KOPT-K1 (cell line): ENCODE measurements around the gene SERPINB6.
"Not testable (repeated sequence)": the region's sequence is repeated elsewhere in the genome, so short reads cannot be mapped to it uniquely, and the experiment has no call there.

Experiments used
- H3K27ac ChIP-seq: fragments of 200-600 bp; sonication (generic); 2 replicates; pipeline ENCODE4 v1.5.1; 2016; ENCODE audit warnings: antibody characterized with exemption, mild to moderate bottlenecking, low read depth, low read length; ENCODE audit not compliant: poor library complexity, severe bottlenecking
- H3K36me3 ChIP-seq: fragments of 200-600 bp; sonication (generic); 2 replicates; pipeline ENCODE4 v1.5.1; 2017; ENCODE audit warnings: antibody characterized with exemption, mild to moderate bottlenecking, low read length, moderate library complexity; ENCODE audit not compliant: insufficient read depth
- H3K9me3 ChIP-seq: fragments of 200-600 bp; sonication (generic); 2 replicates; pipeline ENCODE4 v1.5.1; 2017; ENCODE audit warnings: antibody characterized with exemption, low read length, mild to moderate bottlenecking; ENCODE audit not compliant: insufficient read depth, poor library complexity, severe bottlenecking

Gene SERPINB6

GRCh38 chr6:2973676-2974075 lies 2.3 kb upstream of the SERPINB6 start:
- H3K36me3 ChIP-seq, result no peaks in the 10 kb centered on the region
- H3K27ac ChIP-seq, result no peak overlapping the region
- peaks cover 14% of the 10 kb centered on the region for H3K9me3 ChIP-seq

- peaks cover 14% of the 10 kb centered on the region for H3K9me3 ChIP-seq
- H3K36me3 ChIP-seq, H3K27ac ChIP-seq: not testable (repeated sequence)
Measured at GRCh38 chr6:2973180-2973579, 1.8 kb upstream of the SERPINB6 start.

- H3K36me3 ChIP-seq, H3K27ac ChIP-seq: not testable (repeated sequence)
- peaks cover 14% of the 10 kb centered on the region for H3K9me3 ChIP-seq
Measured at GRCh38 chr6:2972685-2973084, 1.3 kb upstream of the SERPINB6 start.

GRCh38 chr6:2972219-2972487 lies 786 bp upstream of the SERPINB6 start:
- peaks cover 14% of the 10 kb centered on the region for H3K9me3 ChIP-seq
- not testable (repeated sequence) for H3K27ac ChIP-seq, H3K36me3 ChIP-seq

GRCh38 chr6:2970753-2971419 lies 481 bp downstream of the SERPINB6 start:
- Histone ChIP-seq H3K36me3 (no peaks in the 10 kb centered on the region), H3K9me3 (peaks cover 14% of the 10 kb centered on the region), H3K27ac (no peak overlapping the region)

- Histone ChIP-seq H3K27ac (no peak overlapping the region), H3K9me3 (peaks cover 14% of the 10 kb centered on the region), H3K36me3 (no peaks in the 10 kb centered on the region)
Measured at GRCh38 chr6:2970034-2970685, 1.2 kb downstream of the SERPINB6 start.

GRCh38 chr6:2969549-2969948 lies 1.8 kb downstream of the SERPINB6 start:
- Histone ChIP-seq H3K36me3 (no peaks in the 10 kb centered on the region), H3K27ac (no peak overlapping the region), H3K9me3 (peaks cover 14% of the 10 kb centered on the region)

- no peak overlapping the region for H3K27ac ChIP-seq
- peaks cover 14% of the 10 kb centered on the region for H3K9me3 ChIP-seq
- H3K36me3 ChIP-seq, result no peaks in the 10 kb centered on the region
Measured at GRCh38 chr6:2968600-2969135, 2.7 kb downstream of the SERPINB6 start.

GRCh38 chr6:2967936-2968335 lies 3.4 kb downstream of the SERPINB6 start:
- H3K27ac ChIP-seq, result no peak overlapping the region
- no peaks in the 10 kb centered on the region for H3K36me3 ChIP-seq
- H3K9me3 ChIP-seq, result peaks cover 14% of the 10 kb centered on the region

GRCh38 chr6:2966347-2966746 lies 5.0 kb downstream of the SERPINB6 start:
- Histone ChIP-seq H3K27ac (no peak overlapping the region), H3K9me3 (no peaks in the 10 kb centered on the region), H3K36me3 (no peaks in the 10 kb centered on the region)

- H3K27ac ChIP-seq, result no peak overlapping the region
- no peaks in the 10 kb centered on the region for H3K9me3 ChIP-seq
- H3K36me3 ChIP-seq, result no peaks in the 10 kb centered on the region
Measured at GRCh38 chr6:2964793-2965505, 6.4 kb downstream of the SERPINB6 start.

- no peak overlapping the region for H3K27ac ChIP-seq
- H3K36me3 ChIP-seq, result no peaks in the 10 kb centered on the region
- no peaks in the 10 kb centered on the region for H3K9me3 ChIP-seq
Measured at GRCh38 chr6:2963756-2964155, 7.6 kb downstream of the SERPINB6 start.

GRCh38 chr6:2962636-2963035 lies 8.7 kb downstream of the SERPINB6 start:
- no peak overlapping the region for H3K27ac ChIP-seq
- H3K9me3 ChIP-seq, result no peaks in the 10 kb centered on the region
- no peaks in the 10 kb centered on the region for H3K36me3 ChIP-seq

GRCh38 chr6:2962004-2962403 lies 9.4 kb downstream of the SERPINB6 start:
- Histone ChIP-seq H3K36me3 (no peaks in the 10 kb centered on the region), H3K27ac (no peak overlapping the region), H3K9me3 (no peaks in the 10 kb centered on the region)

GRCh38 chr6:2961506-2961905 lies 9.9 kb downstream of the SERPINB6 start:
- Histone ChIP-seq H3K9me3 (no peaks in the 10 kb centered on the region), H3K36me3 (no peaks in the 10 kb centered on the region), H3K27ac (no peak overlapping the region)
